H9 (cell line): Measurements from ENCODE around the gene PRRX2. TPM values are rescaled to one million over a fixed set of nuclear protein-coding genes. Genes with fewer than 3 reads are reported as not detected.

Experiments
- DNase-seq: peaks from one replicate; pipeline ENCODE4 v3.0.0-alpha.2; 2017
- H2AFZ ChIP-seq: one replicate; pipeline ENCODE4 v1.6.1; 2013; ENCODE audit warnings: mild to moderate bottlenecking, low read length, control low read depth, moderate library complexity
- H2AK5ac ChIP-seq: 2 replicates; pipeline ENCODE4 v1.6.1; 2013; ENCODE audit warnings: low read length, control low read depth, mixed read lengths; ENCODE audit not compliant: insufficient read length
- H2BK120ac ChIP-seq: one replicate; pipeline ENCODE4 v1.6.1; 2013; ENCODE audit warnings: low read depth, mild to moderate bottlenecking, low read length, control low read depth, inconsistent platforms; ENCODE audit not compliant: poor library complexity, severe bottlenecking
- H2BK12ac ChIP-seq: 2 replicates; pipeline ENCODE4 v1.6.1; 2013; ENCODE audit warnings: low read length, control low read depth, mixed read lengths, low read depth; ENCODE audit not compliant: insufficient read length
- H2BK15ac ChIP-seq: 2 replicates; pipeline ENCODE4 v1.6.1; 2013; ENCODE audit warnings: low read depth, low read length, control low read depth
- H2BK20ac ChIP-seq: one replicate; pipeline ENCODE4 v1.6.1; 2013; ENCODE audit warnings: low read depth, mild to moderate bottlenecking, low read length, control low read depth, inconsistent platforms; ENCODE audit not compliant: poor library complexity, severe bottlenecking
- H2BK5ac ChIP-seq: 2 replicates; pipeline ENCODE4 v1.6.1; 2013; ENCODE audit warnings: low read length, control low read depth, mixed read lengths; ENCODE audit not compliant: insufficient read length
- H3K14ac ChIP-seq: 2 replicates; pipeline ENCODE4 v1.6.1; 2013; ENCODE audit warnings: low read length, control low read depth; ENCODE audit not compliant: insufficient read depth
- H3K18ac ChIP-seq: 2 replicates; pipeline ENCODE4 v1.6.1; 2013; ENCODE audit warnings: low read depth, mild to moderate bottlenecking, mixed read lengths, low read length, control low read depth; ENCODE audit not compliant: insufficient read length
- H3K23ac ChIP-seq: 2 replicates; pipeline ENCODE4 v1.6.1; 2013; ENCODE audit warnings: low read length, control low read depth, mixed read lengths, low read depth; ENCODE audit not compliant: insufficient read length
- H3K23me2 ChIP-seq: 2 replicates; pipeline ENCODE4 v1.6.1; 2013; ENCODE audit warnings: low read depth, mild to moderate bottlenecking, mixed read lengths, low read length, control low read depth; ENCODE audit not compliant: insufficient read length, poor library complexity, severe bottlenecking
- H3K27ac ChIP-seq: 2 replicates; pipeline ENCODE4 v1.5.1; 2013; ENCODE audit warnings: low read length, control low read depth, mixed read lengths, low read depth; ENCODE audit not compliant: insufficient read length
- H3K27me3 ChIP-seq: 2 replicates; pipeline ENCODE4 v1.6.1; 2013; ENCODE audit warnings: low read length, control low read depth, inconsistent platforms; ENCODE audit not compliant: insufficient read depth
- H3K4ac ChIP-seq: 2 replicates; pipeline ENCODE4 v1.6.1; 2013; ENCODE audit warnings: low read depth, mild to moderate bottlenecking, control low read depth, inconsistent platforms, low read length, moderate library complexity
- H3K4me1 ChIP-seq: 2 replicates; pipeline ENCODE4 v1.6.1; 2013; ENCODE audit warnings: low read length, control low read depth, inconsistent platforms; ENCODE audit not compliant: insufficient read depth
- H3K4me2 ChIP-seq: 2 replicates; pipeline ENCODE4 v1.6.1; 2013; ENCODE audit warnings: low read length, control low read depth, mixed read lengths; ENCODE audit not compliant: insufficient read length, insufficient read depth
- H3K56ac ChIP-seq: 2 replicates; pipeline ENCODE4 v1.6.1; 2013; ENCODE audit warnings: low read depth, mild to moderate bottlenecking, mixed read lengths, low read length, control low read depth; ENCODE audit not compliant: insufficient read length
- H3K79me1 ChIP-seq: 2 replicates; pipeline ENCODE4 v1.6.1; 2013; ENCODE audit warnings: low read depth, mild to moderate bottlenecking, moderate library complexity, low read length, control low read depth, inconsistent platforms; ENCODE audit not compliant: insufficient read depth, poor library complexity, severe bottlenecking
- H3K79me2 ChIP-seq: 2 replicates; pipeline ENCODE4 v1.6.1; 2013; ENCODE audit warnings: low read length, control low read depth, inconsistent platforms; ENCODE audit not compliant: insufficient read depth
- H3K9ac ChIP-seq: 2 replicates; pipeline ENCODE4 v1.6.1; 2013; ENCODE audit warnings: low read length, control low read depth, mixed read lengths; ENCODE audit not compliant: insufficient read length; ENCODE audit errors: extremely low read depth
- H3K9me3 ChIP-seq: one replicate; pipeline ENCODE4 v1.6.1; 2013; ENCODE audit warnings: low read depth, low read length, inconsistent platforms; ENCODE audit not compliant: control insufficient read depth
- H3T11ph ChIP-seq: one replicate; pipeline ENCODE4 v1.6.1; 2013; ENCODE audit warnings: mild to moderate bottlenecking, low read length, control low read depth, inconsistent platforms
- H4K20me1 ChIP-seq: one replicate; pipeline ENCODE4 v1.6.1; 2013; ENCODE audit not compliant: control insufficient read depth, insufficient read length, insufficient read depth
- H4K5ac ChIP-seq: 2 replicates; pipeline ENCODE4 v1.6.1; 2013; ENCODE audit warnings: low read depth, mild to moderate bottlenecking, mixed read lengths, low read length, control low read depth; ENCODE audit not compliant: insufficient read length
- H4K8ac ChIP-seq: replicated peaks from 2 replicates; pipeline ENCODE4 v1.6.1; 2013; ENCODE audit warnings: low read length, control low read depth, mixed read lengths, low read depth; ENCODE audit not compliant: insufficient read length
- H4K91ac ChIP-seq: 2 replicates; pipeline ENCODE4 v1.6.1; 2013; ENCODE audit warnings: low read depth, mild to moderate bottlenecking, moderate library complexity, mixed read lengths, low read length, control low read depth; ENCODE audit not compliant: insufficient read length
- H3K27ac Mint-ChIP-seq, 3 experiments: 2 replicates in 2 of 3; 3 replicates in 1 of 3; pipeline ENCODE4 v1.8.0; 2020 to 2021; ENCODE audit warnings: mixed read lengths in 3 of 3, mild to moderate bottlenecking in 1 of 3, moderate library complexity in 1 of 3
- H3K27me3 Mint-ChIP-seq: 2 replicates; pipeline ENCODE4 v1.8.0; 2021; ENCODE audit warnings: low read depth, mild to moderate bottlenecking, moderate library complexity, mixed read lengths
- H3K36me3 Mint-ChIP-seq, 3 experiments: 2 replicates in 2 of 3; 3 replicates in 1 of 3; pipeline ENCODE4 v1.8.0; 2020 to 2021; ENCODE audit warnings: low read depth in 3 of 3, mixed read lengths in 3 of 3; ENCODE audit not compliant: insufficient read depth in 1 of 3
- H3K4me1 Mint-ChIP-seq, 2 experiments: 2 replicates each; pipeline ENCODE4 v1.8.0; 2020; ENCODE audit warnings: mixed read lengths in 2 of 2
- H3K4me3 Mint-ChIP-seq, 2 experiments: 2 replicates in 1 of 2; 3 replicates in 1 of 2; pipeline ENCODE4 v1.8.0; 2020 to 2021; ENCODE audit warnings: mild to moderate bottlenecking in 2 of 2, mixed read lengths in 2 of 2, moderate library complexity in 1 of 2
- H3K9me3 Mint-ChIP-seq, 2 experiments: 2 replicates in 1 of 2; 3 replicates in 1 of 2; pipeline ENCODE4 v1.8.0; 2020; ENCODE audit warnings: mild to moderate bottlenecking in 2 of 2, mixed read lengths in 2 of 2, moderate library complexity in 1 of 2
- CTCF ChIP-seq: fragments of 200-600 bp; sonication (generic); conservative IDR thresholded peaks from 3 replicates; pipeline ENCODE4 v1.8.0; 2021; ENCODE audit warnings: antibody characterized with exemption, mild to moderate bottlenecking
- WGBS: extraction: QIAGEN DNeasy Blood & Tissue Kit; methylation state at CpG from one replicate; pipeline ENCODE4 v1.1.7; 2013; ENCODE audit warnings: missing lambda C conversion rate, low lambda C conversion rate, mixed read lengths; ENCODE audit not compliant: insufficient read length; ENCODE audit errors: extremely low coverage; 5-methylcytosine and 5-hydroxymethylcytosine counted together
- total RNA-seq: library from RNA; stranded (reverse); gene quantifications from 2 replicates; pipeline ENCODE4 v1.2.1, GENCODE V29; 2021

Gene PRRX2
- total RNA-seq, 1 experiment from 2014 or later, result 3.9 TPM

- no peak overlapping the region for H3K56ac ChIP-seq
- peaks cover 7 to 17% of the 10 kb centered on the region in 2 experiments for H3K4me1 Mint-ChIP-seq
- no peaks in the 10 kb centered on the region for H3K9me3 ChIP-seq
- DNase-seq, result no peak
- no peak overlapping the region for H4K8ac ChIP-seq
- H3K79me1 ChIP-seq, result peaks cover 11% of the 10 kb centered on the region
- peaks cover 3% of the 10 kb centered on the region; the same call in 1 of the 2 replicates for H3K79me2 ChIP-seq
- H4K20me1 ChIP-seq, result no peaks in the 10 kb centered on the region
- no peak overlapping the region for H3K27ac ChIP-seq
- H3K36me3 Mint-ChIP-seq, result peaks cover 6 to 20% (median 17%) of the 10 kb centered on the region in 3 experiments
- no peak overlapping the region for H3T11ph ChIP-seq
- peak overlapping the region; percentile 80 to 85 for H3K4me3 Mint-ChIP-seq
- no peak overlapping the region; the same call in 1 of the 2 replicates for H3K14ac ChIP-seq
- no peaks in the 10 kb centered on the region for H3K4me1 ChIP-seq
- no peak overlapping the region for H3K4ac ChIP-seq
- H3K9ac ChIP-seq, result peak overlapping the region; percentile 76
- no peaks in the 10 kb centered on the region; a peak in 1 of 5 replicates for H3K9me3 Mint-ChIP-seq
- peak overlapping the region in 2 of 3 experiments; percentile 55 to 61; a peak in 1 of 7 replicates for H3K27ac Mint-ChIP-seq
- no peak overlapping the region for H4K5ac ChIP-seq
- H4K91ac ChIP-seq, result no peak overlapping the region
- H3K23me2 ChIP-seq, result peaks cover 12% of the 10 kb centered on the region
- no peak overlapping the region for H2AFZ ChIP-seq
- TF ChIP-seq CTCF, result no peak
- H3K18ac ChIP-seq, result no peak overlapping the region
- H2AK5ac ChIP-seq, result no peak overlapping the region
- H3K23ac ChIP-seq, result no peak overlapping the region
- no peak overlapping the region for H2BK120ac ChIP-seq
- no peak overlapping the region for H2BK5ac ChIP-seq
- WGBS, result no CpG with 5 or more reads among the region's 44 CpGs
- H3K27me3 Mint-ChIP-seq, result peaks cover 2% of the 10 kb centered on the region
- peak overlapping the region; percentile 59 for H3K4me2 ChIP-seq
- H2BK20ac ChIP-seq, result no peak overlapping the region
- H2BK15ac ChIP-seq, result no peak overlapping the region
- no peaks in the 10 kb centered on the region for H3K27me3 ChIP-seq
- no peak overlapping the region for H2BK12ac ChIP-seq
Observed at GRCh38 chr9:129640871-129641749, 24.3 kb upstream of the PRRX2 start.
